D721Med (cell line): ENCODE results near the gene PABPC1L.
A peak's percentile ranks its signal among the peaks of the same experiment; 100 is the strongest.
"Not testable (repeated sequence)": the region's sequence is repeated elsewhere in the genome, so short reads cannot be mapped to it uniquely, and the experiment has no call there.

Experiments
- DNase-seq: peaks from one replicate; pipeline ENCODE4 v3.0.0; 2011; ENCODE audit warnings: low spot score; ENCODE audit not compliant: insufficient read length
- FAIRE-seq: peaks from 2 replicates; lab custom pipeline; 2011; peaks lifted over from hg19 to GRCh38; lab: Jason Lieb, UNC
- CTCF ChIP-seq: IDR thresholded peaks from 2 replicates; pipeline ENCODE4 v1.5.1; 2012; ENCODE audit warnings: mild to moderate bottlenecking, control low read depth; ENCODE audit not compliant: insufficient read depth; ENCODE audit errors: missing control alignments

PABPC1L gene

GRCh38 chr20:44909872-44910689 lies at the start of gene PABPC1L:
Gene PABPC1L (plus strand): TSS chr20:44910060. CDS start chr20:44910144, 84 bp downstream.
- FAIRE-seq (no peak), DNase-seq (peak; percentile 79)
- TF ChIP-seq CTCF, result no peak

- no peak for TF ChIP-seq CTCF
- FAIRE-seq (no peak), DNase-seq (no peak)
Measured at GRCh38 chr20:44861531-44862006, 48.3 kb upstream of the PABPC1L start.

- TF ChIP-seq CTCF, result no peak
- FAIRE-seq (no peak), DNase-seq (no peak)
Measured at GRCh38 chr20:44862286-44862685, 47.6 kb upstream of the PABPC1L start.

GRCh38 chr20:44863365-44864084 lies 46.3 kb upstream of the PABPC1L start:
- not testable (repeated sequence) for FAIRE-seq, DNase-seq

GRCh38 chr20:44864493-44864892 lies 45.4 kb upstream of the PABPC1L start:
- FAIRE-seq, result not testable (repeated sequence)

GRCh38 chr20:44866703-44867335 lies 43.0 kb upstream of the PABPC1L start:
- DNase-seq (no peak), FAIRE-seq (no peak)
- no peak for TF ChIP-seq CTCF

More at GRCh38 chr20:44864493-44864892, 45.4 kb upstream of the PABPC1L start:
- DNase-seq, result not testable (repeated sequence)

GRCh38 chr20:44869471-44869870 lies 40.4 kb upstream of the PABPC1L start:
- no peak for FAIRE-seq
- no peak for TF ChIP-seq CTCF
- DNase-seq, result no peak

GRCh38 chr20:44882360-44882759 lies 27.5 kb upstream of the PABPC1L start:
- FAIRE-seq, DNase-seq: not testable (repeated sequence)
